ENCODE measurements around the gene PLEKHG7.
"Not testable (repeated sequence)": the region's sequence is repeated elsewhere in the genome, so short reads cannot be mapped to it uniquely, and the experiment has no call there.

PLEKHG7 gene

DNA sequence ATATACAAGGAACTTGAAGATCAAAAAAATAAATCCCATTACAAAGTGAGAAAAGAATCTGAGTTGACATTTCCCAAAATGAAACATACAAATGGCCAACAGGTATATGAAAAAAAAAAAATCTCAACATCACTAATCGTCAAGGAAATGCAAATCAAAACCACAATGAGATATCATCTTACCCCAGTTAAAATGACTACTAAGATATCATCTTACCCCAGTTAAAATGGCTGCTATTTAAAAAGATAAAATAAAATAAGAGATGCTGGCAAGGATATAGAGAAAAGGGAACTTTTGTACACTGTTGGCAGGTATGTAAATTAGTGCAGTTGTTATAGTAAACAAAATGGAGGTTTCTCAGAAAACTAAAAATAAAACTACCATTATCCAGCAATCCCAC lies 44.4 kb downstream of the PLEKHG7 start:
- no peak for DNase-seq (ENCODE audit: low spot score)

DNA sequence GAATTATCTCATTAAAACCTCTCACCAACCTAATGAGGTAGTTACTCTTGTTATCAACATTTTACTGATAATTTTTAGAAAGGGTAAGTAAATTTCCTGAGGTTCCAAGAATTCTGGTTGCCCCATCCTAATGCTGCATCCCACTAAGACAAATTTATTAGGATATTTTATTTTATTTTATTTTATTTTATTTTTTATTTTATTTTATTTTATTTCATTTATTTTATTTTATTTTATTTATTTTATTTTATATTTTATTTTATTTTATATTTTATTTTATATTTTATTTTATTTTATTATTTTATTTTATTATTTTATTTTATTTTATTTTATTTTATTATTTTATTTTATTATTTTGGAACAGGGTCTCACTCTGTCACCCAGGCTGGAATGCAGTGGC lies 46.9 kb downstream of the PLEKHG7 start:
- DNase-seq (ENCODE audit: low spot score): not testable (repeated sequence)

DNA sequence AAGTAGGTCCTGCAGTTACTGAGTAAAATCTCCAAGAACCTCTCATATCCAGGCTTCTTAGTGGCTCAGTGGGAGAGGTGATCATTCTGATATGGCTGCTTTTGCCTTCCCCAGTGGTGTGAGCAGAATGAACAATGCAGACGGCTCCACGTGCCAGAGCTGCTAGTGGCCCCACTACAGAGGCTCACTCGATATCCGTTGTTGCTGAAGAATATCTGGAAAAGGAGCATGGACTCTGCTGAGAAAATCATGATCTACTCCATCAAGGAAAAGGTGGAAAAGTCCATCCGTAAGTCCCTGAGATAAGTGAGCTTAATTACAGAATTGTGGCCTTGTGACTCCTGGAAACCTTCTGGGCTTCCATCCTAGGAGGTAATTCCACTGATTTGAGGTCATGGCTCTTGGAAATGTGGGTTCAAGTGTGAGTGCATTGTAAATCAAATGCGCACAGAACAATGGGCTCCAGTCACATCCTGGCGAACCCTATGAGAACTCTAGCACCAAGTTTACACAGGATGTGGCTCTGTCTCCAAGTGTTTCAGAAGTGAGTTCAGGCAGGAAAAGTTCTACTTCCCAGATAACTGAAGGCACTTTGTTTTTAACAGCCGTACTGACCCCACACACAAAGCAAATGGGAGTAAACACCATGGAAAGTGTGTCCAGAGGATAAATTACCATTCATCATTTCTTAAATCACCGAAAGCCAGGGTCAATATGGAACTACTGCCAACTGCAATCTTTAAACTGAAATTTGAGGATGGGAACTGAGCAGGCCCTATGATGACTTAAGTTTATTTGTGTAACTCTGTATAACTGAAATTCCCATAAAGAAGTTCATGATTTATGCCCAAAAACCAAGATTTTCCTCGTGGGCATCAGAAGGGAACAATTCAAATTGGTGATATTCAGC lies 51.4 kb downstream of the PLEKHG7 start:
- no peak for DNase-seq (ENCODE audit: low spot score)

DNA sequence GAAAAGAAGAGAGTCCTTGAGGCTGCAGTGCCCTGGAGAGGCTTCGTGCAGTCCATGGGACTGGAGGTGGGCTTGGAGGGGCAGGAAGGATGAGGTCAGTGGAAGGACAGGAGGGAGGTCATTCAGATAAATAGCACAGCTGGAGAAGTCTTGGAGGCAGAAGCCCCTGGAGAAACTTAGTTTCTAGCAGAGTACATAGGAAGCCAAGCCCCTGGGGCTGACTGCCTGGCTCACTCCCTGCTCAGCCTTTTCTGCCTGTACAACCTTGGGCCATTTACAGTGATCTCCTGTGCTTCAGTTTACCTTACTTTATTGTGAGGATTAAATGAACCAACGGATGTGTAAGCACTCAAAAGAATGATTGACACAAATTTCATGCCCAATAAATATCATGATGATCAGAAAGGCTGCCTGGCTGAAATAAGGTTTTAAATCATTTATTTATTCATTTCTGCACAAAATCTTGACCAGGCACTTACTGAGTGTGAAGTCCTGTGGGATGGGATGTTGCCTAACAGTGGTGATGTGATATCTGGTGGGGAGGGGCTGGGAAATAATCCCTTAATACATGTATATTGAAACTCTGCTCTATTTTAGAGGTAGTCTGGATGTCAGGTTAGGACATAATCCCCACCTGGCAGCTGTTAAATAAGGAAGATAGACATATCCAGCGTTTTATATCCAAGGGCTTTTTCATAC lies 54.3 kb downstream of the PLEKHG7 start:
- DNase-seq (ENCODE audit: low spot score): no peak

DNA sequence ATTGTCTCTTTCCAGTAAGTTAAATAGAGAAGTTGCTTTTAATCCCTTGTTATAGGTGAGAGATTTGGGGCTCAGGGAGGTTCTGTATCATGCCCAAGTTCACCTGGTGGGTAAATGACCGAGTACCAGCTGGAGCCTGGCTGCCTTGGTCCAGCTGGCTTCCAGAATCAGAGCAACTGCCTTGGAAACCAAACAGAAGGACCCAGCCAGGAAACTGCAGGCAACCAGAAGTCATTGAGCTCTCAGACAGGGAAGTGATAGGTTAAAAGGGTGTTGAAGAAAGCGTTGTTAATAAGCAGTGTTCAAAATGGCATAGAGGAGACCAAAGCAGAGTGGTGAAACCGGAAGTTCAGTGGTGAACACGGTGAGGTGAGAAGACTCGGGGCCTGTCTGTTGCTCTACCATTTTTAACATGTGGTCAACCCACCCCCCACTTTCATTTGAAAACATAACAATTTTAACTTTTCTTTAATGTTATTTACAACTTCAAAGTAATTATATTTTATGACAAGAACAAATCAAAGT lies 54.9 kb downstream of the PLEKHG7 start:
- no peak for DNase-seq (ENCODE audit: low spot score)

DNA sequence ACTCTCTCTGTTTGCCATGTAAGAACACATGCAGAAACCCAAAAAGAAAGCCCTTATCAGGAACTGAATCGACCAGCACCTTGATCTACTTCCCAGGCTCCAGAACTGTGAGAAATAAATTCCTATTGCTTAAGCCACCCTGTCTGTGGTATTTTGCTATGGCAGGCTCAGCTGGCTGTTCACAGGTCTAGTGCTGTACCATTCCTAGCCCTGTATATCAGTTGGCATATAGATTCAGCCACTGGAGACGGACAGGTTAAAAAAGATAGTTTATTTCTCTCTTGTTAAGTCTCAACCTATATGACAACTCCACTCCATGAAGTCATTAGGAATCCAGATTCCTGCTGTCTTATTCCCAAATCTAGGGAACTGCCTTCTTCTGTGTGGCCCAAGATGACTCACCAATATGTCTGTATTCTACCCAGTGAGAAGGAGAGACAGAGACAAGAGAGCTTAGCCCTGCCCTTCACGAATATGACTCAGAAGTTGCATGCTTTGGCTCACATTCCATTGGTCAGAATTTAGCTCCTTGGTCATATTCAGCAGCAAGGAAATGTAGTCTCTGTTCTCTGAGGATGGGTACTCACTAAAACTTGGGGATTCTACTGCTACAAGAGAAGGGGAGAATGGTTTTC lies 57.0 kb downstream of the PLEKHG7 start:
- DNase-seq (ENCODE audit: low spot score): peak; percentile 71

DNA sequence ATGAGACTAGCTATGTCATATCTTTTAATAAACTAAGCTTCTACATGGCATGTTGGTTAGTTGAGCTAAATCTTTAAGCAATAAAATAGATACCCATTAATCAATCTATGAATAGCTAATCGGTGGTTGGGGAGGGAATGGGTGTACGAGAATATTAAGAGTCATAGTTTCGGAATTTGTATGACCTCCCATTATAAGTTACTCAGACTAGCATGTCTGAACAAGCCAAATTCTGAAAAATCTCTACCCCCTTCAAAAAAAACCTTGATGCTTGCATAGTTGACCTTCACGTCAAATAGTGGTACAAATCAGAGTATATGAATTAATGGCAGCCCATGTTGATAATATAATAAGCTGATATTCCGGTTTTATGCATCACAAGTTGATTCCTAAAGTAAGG lies 60.0 kb downstream of the PLEKHG7 start:
- DNase-seq (ENCODE audit: low spot score): no peak

DNA sequence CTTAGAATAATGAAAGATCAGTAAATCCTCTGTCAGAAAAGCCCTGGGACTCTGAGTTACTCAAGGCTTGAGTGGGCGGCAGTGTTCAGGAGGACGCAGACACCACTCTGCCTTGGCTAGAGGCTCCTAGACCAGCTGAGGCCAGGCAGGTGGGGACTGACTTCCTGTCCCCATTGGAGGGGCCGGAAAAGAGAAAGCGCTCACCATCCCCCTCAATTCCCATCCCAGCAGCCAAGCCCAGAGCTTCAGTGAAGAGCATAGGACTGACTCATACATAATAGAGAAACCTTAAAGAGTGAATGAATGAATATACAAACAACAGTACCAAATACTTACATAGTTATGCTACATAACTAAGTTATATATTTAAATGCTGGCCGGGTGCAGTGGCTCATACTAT lies 62.0 kb downstream of the PLEKHG7 start:
- no peak for DNase-seq (ENCODE audit: low spot score)

DNA sequence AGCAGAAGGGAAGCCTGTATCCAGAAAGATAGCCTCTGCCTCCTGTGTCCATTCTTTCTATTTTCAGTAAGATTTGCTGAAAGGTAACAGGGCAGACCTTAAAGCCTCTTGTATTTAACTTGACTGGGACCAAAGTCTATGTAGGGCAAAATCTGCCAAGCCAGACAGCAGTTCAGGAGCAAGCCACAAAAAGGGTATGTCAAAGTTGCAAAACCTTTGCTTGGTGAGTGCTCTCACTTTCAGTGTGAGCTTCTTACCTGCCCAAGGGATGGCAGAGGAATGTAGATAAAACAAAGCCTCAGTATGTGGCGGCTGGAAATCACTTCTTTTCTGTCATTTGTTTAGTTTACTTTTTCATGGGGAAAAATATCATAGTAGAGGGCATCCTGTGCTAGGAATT lies 63.1 kb downstream of the PLEKHG7 start:
- no peak for DNase-seq (ENCODE audit: low spot score)

DNA sequence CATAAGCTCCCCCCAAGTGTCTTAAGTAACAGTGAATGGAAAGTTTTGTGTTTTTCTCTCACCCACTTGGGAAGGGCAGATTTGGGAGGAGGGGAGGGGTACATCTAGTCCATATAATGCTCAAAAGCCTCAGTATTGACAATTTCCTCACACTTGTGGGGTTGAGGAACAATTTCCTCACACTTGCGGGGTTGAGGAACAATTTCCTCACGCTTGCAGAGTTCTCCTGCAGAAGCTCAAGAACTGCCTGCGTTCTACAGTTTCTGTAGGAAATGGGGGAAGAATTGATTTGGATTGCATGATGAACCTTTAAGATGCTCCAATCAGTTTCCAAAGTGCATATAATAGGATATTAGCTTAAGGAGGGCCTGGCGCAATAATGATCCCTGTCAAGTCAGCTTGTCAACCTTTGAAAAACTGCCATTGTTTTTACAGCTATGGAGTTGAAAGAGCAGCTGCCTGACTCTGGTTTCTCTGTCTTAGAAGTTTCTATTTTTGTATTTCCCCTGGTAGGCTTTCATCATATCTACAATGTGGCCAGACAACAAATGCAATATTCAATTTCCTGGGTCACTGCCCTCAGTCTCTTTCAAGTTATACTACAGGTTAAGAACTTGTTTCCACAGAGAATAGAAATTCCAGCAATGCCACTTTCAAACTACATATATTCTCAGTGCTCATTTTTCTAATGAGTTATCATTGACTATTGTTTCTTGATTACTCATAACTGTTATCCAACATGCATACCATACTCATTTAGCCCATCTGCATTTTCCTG lies 66.5 kb downstream of the PLEKHG7 start:
- DNase-seq (ENCODE audit: low spot score): no peak

DNA sequence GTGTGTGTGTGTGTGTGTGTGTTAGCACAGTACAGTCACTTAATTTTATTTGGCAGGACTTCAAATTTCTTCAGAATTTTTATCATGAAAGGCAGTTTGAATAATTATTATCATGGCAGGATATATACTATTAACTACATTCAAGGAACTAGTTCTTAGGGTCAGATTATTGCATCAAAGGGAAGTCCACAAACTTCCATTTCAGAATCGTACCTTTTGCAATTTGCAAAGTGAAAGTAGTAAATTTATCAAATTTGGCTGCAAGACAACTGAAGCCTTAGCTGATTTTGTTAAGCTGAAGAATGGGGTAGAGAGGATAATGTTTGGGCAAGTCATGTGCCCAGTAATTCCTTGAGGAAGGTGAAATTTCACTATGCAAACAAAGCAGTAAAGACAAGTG lies 68.2 kb downstream of the PLEKHG7 start:
- DNase-seq (ENCODE audit: low spot score): no peak

DNA sequence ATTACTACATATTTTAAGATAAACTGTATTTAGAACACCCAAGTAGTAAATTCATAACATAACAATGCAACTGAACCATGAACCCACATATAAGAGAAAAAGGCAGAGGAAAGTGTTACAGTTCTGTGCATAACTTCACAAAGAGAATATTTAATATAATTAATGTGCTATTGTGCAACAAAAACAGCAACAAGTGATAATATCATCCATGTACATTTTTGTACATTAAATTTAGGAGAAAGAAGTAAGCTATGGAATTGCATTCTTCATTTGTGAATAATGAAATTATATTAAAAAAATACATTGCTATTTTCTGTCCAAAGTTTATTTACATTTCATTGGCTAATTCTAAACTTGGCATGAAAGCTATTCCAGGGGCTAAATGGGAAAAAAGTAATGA lies 72.6 kb downstream of the PLEKHG7 start:
- no peak for DNase-seq (ENCODE audit: low spot score)

DNA sequence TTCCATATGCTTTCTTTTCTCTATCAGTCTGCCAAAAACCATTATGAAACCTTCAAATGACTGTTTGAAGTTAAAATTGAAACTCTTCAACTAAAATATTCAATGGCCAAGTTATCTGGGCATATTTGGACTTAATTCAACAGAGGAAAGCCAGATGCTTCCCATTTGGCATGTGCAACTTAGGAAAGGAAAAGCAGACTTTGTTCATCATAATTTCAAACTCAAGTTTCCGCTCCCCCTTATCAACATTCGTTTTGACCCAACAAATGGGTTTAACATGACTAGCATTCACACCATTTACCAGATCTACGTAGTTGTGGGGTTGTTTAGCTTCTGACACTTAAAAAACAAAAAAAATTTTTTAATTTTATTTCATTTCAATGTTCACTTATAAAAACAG lies 75.7 kb downstream of the PLEKHG7 start:
- DNase-seq (ENCODE audit: low spot score): no peak

DNA sequence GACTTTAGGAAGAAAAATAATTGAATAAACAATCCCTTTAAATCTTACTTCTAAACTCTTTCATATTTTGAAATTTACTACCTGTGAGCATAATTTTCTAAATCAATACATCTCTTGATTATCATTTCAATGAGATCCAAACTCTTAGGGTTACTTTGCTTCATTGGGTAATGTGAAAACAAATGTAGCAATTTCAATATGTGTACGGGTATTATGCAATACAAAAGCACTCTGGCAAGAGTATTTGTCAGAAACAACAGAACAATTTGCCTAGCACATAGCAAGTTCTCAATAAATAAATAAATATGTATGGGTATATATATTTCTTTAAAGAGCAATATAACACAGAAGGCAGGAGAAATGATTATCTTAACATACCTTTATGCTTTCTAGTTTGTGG lies 77.1 kb downstream of the PLEKHG7 start:
- DNase-seq (ENCODE audit: low spot score): no peak

DNA sequence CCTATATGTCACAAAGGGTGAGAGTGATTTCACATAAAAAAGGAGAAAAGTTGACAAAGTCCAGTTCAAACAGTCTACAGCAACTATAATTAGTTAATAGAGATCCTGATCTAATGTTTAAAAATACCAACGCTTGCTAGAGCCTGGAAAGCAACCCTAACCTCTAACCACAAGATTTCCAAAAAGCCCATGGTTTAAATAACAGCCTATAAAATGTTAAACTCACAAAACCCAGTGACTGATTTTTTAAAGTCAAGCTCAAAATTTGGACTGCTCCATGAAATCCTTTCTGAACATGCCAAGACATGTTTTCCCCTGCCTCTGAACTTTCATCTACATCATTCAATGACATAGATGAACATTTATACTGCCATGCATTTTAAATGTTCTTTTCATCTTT lies 81.6 kb downstream of the PLEKHG7 start:
- DNase-seq (ENCODE audit: low spot score): no peak

DNA sequence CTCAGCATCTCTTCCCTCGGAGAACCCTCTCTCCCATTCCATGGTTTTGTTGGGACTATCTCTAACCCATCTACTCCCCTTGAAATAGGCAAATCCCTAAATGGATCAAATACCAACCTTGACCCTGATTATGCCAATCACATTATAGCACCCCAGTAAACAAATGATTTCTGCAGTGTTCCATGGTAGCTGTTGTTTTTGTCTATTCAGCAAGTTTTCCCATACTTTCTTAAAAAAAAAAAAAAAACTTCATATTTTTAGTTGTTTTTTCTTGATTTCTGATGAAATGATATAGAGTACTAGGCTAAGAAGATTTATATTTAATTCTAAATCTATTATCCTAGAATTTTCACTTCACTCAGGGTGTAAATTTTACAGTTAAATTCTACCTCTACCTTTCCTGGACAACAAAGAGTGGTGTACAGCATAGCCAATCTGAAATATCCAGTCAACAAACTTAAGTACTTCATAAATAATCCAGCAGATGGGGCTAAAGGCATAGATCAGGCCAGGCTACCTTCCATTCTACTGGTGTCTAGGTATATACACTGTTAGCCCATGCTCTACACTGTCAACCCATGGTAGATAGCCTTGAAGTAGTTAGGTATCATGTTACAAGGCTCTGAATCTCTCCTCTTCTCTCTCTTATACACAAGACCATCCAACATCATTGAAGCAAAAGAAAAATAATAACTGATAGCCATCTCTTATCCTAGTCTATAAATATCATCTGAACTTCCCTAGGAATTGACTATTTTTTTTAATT lies 82.2 kb downstream of the PLEKHG7 start:
- peak; percentile 4 for DNase-seq (ENCODE audit: low spot score)

DNA sequence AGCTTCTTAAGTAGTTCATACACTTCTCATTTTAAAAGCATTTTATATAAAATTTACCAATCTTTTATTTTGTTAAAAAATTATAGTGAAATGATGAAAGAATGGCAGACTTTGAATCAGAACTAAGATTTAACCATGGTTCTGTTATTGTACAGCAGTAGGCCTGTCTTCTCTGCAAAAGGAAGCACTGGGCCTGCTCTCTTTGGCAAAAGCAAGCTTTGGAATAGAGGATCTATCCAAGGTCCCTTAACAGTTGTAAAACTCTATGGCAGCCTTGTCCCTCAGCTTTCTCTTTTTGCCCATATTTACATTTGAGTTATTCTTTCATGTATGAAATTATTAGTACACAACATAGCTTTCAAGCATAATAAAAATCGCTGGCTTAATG lies 82.8 kb downstream of the PLEKHG7 start:
- no peak for DNase-seq (ENCODE audit: low spot score)

DNA sequence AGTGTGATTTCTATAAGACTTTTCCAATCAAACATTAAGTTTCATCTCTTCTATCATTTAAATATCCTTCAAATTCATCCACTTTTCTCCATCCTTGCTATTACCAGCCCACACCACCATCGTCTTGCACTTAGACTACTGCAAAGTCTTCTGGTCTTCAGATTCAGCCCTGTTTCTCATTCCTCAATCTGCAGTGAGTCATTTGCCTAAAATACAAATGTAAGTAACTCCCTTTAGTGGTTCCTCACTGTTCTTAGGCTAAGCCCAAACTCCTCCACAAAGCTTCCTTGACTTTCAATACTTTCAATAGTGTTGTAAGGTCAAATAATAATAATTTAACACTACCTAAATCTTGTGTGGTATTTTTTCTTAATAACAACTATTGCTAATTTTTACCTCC lies 83.3 kb downstream of the PLEKHG7 start:
- peak; percentile 19 for DNase-seq (ENCODE audit: low spot score)

DNA sequence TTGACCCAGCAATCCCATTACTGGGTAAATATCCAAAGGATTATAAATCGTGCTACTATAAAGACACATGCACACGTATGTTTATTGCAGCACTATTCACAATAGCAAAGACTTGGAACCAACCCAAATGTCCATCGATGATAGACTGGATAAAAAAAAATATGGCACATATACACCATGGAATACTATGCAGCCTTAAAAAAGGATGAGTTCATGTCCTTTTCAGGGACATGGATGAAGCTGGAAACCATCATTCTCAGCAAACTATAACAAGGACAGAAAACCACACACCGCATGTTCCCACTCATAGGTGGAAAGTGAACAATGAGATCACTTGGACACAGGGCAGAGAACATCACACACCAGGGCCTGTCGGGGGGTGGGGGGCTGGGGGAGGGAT lies 91.6 kb downstream of the PLEKHG7 start:
- not testable (repeated sequence) for DNase-seq (ENCODE audit: low spot score)

DNA sequence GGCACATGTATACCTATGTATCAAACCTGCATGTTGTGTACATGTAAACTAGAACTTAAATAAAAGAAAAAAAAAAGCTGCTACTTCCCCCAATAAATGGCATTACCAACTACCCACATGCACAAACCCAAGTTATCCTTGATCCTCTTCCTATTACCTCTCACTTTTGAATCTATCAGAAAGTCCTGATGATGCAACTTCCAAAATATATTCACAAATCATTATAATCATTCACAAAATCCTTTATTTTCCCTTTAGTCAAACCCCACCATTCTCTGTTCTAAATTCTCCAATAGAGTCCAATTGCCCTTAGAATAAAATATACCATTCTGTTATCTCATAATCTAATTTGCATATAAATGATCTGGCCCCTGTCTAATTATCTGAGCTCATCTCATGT lies 92.0 kb downstream of the PLEKHG7 start:
- DNase-seq (ENCODE audit: low spot score): no peak

DNA sequence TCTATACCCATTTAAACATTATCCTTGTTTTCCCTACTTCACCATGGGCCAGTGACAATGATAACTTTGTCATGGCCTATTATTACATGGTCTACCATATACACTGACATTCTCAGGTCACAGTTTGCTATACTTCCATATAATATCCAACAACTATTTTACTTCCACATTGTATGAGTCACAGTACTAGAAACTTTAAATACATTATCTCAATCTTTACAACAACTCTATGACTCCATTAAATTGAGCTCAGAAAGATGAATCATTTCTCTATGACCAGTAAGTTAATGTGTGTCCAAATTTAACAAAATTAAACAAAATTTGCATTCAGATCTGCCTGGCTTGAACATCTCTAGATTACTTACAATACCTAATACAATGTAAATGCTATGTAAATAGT lies 93.9 kb downstream of the PLEKHG7 start:
- DNase-seq (ENCODE audit: low spot score): no peak
